ENCODE results near the gene RIT1.
"Not testable (repeated sequence)": the region's sequence is repeated elsewhere in the genome, so short reads cannot be mapped to it uniquely, and the experiment has no call there.

The RIT1 gene

GRCh38 chr1:155931332-155932038 lies 20.3 kb upstream of the RIT1 start:
- no peak for TF ChIP-seq CTCF (IDR thresholded peaks at IDR 0.05; ENCODE audit: low read depth, low read length)
- TF ChIP-seq MYC (IDR thresholded peaks at IDR 0.05; ENCODE audit: low read depth, low read length) = no peak
- no peak for TF ChIP-seq POLR2A (IDR thresholded peaks at IDR 0.05; ENCODE audit: extremely low read depth, insufficient read length)
- no peak for TF ChIP-seq MAX (IDR thresholded peaks at IDR 0.05; ENCODE audit: low read depth, low read length)
- H3K4me3 ChIP-seq (ENCODE audit: low read depth, low read length) = peak overlapping the region; percentile 99
- DNase-seq (ENCODE audit: low read depth) = no peak

GRCh38 chr1:155930725-155931124 lies 19.6 kb upstream of the RIT1 start:
- peak overlapping the region; percentile 14 for H3K4me3 ChIP-seq (ENCODE audit: low read depth, low read length)
- DNase-seq (ENCODE audit: low read depth) = not testable (repeated sequence)

- DNase-seq (ENCODE audit: low read depth) = no peak
- no peak overlapping the region for H3K4me3 ChIP-seq (ENCODE audit: low read depth, low read length)
- TF ChIP-seq MYC (IDR thresholded peaks at IDR 0.05; ENCODE audit: low read depth, low read length) = no peak
- no peak for TF ChIP-seq MAX (IDR thresholded peaks at IDR 0.05; ENCODE audit: low read depth, low read length)
- no peak for TF ChIP-seq CTCF (IDR thresholded peaks at IDR 0.05; ENCODE audit: low read depth, low read length)
- TF ChIP-seq POLR2A (IDR thresholded peaks at IDR 0.05; ENCODE audit: extremely low read depth, insufficient read length) = no peak
Measured at GRCh38 chr1:155929057-155929456, 17.9 kb upstream of the RIT1 start.

- H3K4me3 ChIP-seq (ENCODE audit: low read depth, low read length) = no peak overlapping the region
- DNase-seq (ENCODE audit: low read depth) = no peak
- TF ChIP-seq MYC (IDR thresholded peaks at IDR 0.05; ENCODE audit: low read depth, low read length) (no peak), CTCF (IDR thresholded peaks at IDR 0.05; ENCODE audit: low read depth, low read length) (no peak), MAX (IDR thresholded peaks at IDR 0.05; ENCODE audit: low read depth, low read length) (no peak), POLR2A (IDR thresholded peaks at IDR 0.05; ENCODE audit: extremely low read depth, insufficient read length) (no peak)
Measured at GRCh38 chr1:155925506-155925905, 14.4 kb upstream of the RIT1 start.

GRCh38 chr1:155920717-155921116 lies 9.6 kb upstream of the RIT1 start:
- no peak overlapping the region for H3K4me3 ChIP-seq (ENCODE audit: low read depth, low read length)
- TF ChIP-seq MYC (IDR thresholded peaks at IDR 0.05; ENCODE audit: low read depth, low read length) (no peak), POLR2A (IDR thresholded peaks at IDR 0.05; ENCODE audit: extremely low read depth, insufficient read length) (no peak), MAX (IDR thresholded peaks at IDR 0.05; ENCODE audit: low read depth, low read length) (no peak), CTCF (IDR thresholded peaks at IDR 0.05; ENCODE audit: low read depth, low read length) (no peak)
- no peak for DNase-seq (ENCODE audit: low read depth)

GRCh38 chr1:155919801-155920200 lies 8.7 kb upstream of the RIT1 start:
- no peak for TF ChIP-seq CTCF (IDR thresholded peaks at IDR 0.05; ENCODE audit: low read depth, low read length)
- TF ChIP-seq POLR2A (IDR thresholded peaks at IDR 0.05; ENCODE audit: extremely low read depth, insufficient read length) = no peak
- no peak for TF ChIP-seq MAX (IDR thresholded peaks at IDR 0.05; ENCODE audit: low read depth, low read length)
- TF ChIP-seq MYC (IDR thresholded peaks at IDR 0.05; ENCODE audit: low read depth, low read length) = no peak
- DNase-seq (ENCODE audit: low read depth) = no peak

More at GRCh38 chr1:155919801-155920200, 8.7 kb upstream of the RIT1 start:
- no peak overlapping the region for H3K4me3 ChIP-seq (ENCODE audit: low read depth, low read length)

Data from NB4 (cell line).